NCI-H510A treated with DMSO at 0.1 percent for 48 hours (cell line): ENCODE results near the gene XXYLT1.
"Not testable (repeated sequence)": the region's sequence is repeated elsewhere in the genome, so short reads cannot be mapped to it uniquely, and the experiment has no call there.

Experiments used
- DNase-seq: peaks from one replicate; lab custom pipeline; 2025; lab: John Stamatoyannopoulos, UW

XXYLT1 gene

GRCh38 chr3:195113048-195113447, 157.9 kb downstream of the XXYLT1 start:
- DNase-seq: no peak

DNA sequence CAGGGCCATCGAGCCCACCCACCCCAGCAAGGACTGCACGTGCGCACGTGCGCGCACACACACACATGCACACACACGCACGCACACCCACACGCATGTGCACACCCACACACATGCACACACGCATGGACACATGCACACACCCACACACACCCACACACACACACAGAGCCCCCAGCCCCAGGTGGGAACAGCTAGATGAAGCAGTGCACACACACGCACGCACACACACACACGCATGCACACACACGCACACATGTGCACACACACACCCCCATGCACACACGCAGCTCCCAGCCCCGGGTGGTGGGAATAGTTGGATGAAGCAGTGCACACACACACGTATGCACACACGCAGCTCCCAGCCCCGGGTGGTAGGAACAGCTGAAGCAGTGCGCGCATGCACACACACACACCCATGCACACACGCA, 158.6 kb downstream of the XXYLT1 start:
- DNase-seq: no peak

DNA sequence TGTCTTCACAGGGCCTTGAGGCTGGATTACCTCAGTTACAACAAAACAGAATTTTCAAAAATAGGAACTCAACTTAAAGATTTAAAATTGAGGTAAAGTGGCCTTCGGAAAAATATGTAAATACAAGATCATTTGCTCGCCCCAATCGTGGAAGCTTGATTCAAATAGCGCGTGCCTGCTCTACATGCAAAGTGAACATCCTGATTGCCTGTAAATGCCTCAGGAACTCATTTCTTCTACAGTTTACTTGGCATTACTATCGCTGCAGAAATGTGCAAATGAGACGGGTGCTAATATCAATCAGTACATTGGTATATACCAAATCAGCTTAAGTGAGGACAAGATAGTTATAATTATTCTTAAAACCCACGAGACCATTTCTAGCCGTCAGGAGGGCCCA, 159.2 kb downstream of the XXYLT1 start:
- DNase-seq: no peak

DNA sequence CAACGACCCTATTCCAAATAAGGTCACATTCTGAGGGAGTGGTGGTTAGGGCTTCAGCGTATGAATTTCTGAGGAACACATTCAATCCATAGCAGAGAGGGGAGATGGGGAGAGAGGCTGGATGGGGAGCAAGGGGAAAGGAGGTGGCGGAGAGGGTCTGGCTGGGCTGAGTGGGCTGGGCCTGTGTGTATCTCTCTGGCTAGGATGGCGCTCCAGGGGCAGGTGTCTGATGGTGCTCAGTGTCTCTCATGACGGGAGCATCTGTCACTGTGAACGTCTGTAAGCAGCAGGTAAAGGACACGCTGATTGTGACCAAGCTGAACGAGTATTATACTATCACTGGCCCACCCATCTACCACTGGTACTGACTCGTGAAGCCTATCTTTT, 159.6 kb downstream of the XXYLT1 start:
- no peak for DNase-seq

DNA sequence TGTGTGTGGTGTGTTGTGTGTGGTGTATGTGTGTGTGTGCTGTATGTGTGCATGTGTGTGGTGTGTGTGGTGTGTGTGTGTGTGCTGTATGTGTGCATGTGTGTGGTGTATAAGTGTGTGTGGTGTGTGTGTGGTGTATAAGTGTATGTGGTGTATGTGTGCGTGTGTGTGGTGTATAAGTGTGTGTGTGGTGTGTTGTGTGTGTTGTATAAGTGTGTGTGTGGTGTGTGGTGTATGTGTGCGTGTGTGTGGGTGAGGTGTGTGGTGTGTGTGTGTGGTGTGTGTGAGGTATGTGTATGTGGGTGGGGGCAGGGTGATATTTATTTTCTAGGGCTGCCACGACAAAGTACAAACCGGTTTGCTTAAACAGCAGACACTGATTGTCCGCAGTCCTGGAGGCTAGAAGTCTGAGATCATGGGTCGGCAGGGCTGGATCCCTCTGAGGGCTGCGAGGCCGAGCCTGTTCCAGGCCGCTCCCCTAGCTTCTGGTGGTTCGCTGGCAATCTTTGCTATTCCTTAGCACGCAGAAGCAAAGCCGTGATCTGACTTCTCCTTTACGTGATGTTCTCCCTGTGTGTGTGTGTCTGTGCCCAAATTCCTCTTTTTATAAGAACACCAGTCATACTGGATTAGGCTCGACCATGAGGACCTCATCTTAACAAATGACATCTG, 160.2 kb downstream of the XXYLT1 start:
- DNase-seq: no peak

GRCh38 chr3:195109098-195109657, 161.8 kb downstream of the XXYLT1 start:
- DNase-seq: no peak

GRCh38 chr3:195107593-195107992, 163.4 kb downstream of the XXYLT1 start:
- no peak for DNase-seq

- not testable (repeated sequence) for DNase-seq
These were observed 163.9 kb downstream of the XXYLT1 start for GRCh38 chr3:195107031-195107430.

DNA sequence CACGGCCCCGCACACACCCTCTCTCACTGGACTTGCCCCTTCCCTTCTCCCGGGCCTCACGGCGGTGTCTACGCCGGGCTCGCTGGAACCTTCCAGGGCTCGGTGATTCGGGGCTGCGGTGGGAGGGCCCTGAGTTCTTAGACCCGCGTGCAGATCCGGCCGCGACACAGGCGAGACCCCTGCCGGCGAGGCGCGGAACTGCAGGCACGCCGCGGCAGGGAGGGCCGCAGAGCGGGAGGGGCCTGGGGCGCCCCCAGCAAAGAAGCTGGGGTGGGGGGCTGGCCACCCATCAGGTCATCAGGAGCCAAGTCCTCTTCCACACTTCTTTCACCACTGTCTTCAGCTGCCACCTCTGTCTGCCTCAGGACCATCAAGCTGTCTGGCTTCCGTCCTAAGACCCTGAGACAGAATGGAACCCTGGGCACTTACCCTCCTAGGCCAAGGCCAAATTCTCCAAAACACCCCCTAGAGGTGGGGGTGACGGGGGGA, 164.5 kb downstream of the XXYLT1 start:
- peak; percentile 52 for DNase-seq

GRCh38 chr3:195105841-195106417, 165.0 kb downstream of the XXYLT1 start:
- no peak for DNase-seq

DNA sequence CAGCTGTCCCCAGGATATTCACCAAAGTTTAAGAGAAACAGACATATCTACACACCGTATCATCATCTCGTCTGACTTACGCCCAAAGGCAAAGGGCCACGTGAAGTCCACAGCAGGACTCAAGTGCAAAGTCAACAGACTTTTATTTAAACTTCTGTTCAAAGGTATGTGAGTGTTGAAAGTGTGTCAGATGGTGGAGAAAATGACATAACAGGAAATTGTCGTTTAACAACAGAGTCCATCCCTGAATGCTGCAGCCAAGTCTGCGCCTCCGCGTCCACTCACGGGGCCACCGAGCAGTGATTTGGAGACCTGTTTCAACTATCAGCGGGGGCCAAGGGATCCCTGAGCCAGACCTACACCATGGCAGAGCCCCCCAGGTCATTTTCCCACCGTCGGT, 165.6 kb downstream of the XXYLT1 start:
- DNase-seq: peak; percentile 64

DNA sequence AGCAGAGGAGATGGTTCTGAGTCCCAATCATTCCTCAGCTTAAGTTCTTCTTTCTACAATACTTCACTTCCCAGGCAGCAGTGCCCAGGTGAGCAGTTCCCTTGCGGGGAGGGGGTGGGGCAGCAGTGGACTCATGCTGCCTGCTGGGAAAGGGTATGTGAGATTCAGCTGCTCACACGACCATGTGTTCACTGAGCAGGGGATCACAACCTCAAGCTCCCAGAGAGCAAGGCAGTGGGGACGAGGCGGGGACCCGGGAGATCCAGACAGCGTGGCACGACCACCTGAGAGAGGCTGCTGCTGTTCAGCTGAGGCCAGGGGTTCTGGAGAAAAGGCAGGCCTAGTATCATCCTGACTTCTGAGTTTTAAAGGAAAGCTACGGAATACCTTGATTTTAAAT, 166.6 kb downstream of the XXYLT1 start:
- no peak for DNase-seq

DNA sequence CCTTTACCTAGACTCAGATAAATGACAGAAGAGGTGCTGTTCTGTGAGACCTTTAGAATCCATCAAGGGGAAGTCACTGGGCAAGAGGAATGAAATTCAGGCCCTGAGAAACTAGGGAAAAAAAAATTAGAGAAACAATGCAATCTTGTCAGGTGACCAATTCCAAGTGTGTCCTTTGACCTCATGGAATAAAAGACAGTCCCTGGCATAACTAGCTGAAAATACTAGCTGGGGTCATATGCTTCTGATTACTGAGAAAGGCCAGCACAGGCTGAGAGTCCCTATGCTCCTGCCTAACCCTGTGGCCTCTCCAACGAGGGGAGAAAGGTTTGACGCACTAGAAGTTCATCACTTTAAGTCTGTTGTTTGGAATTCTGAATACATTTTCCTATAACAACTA, 167.3 kb downstream of the XXYLT1 start:
- no peak for DNase-seq

DNA sequence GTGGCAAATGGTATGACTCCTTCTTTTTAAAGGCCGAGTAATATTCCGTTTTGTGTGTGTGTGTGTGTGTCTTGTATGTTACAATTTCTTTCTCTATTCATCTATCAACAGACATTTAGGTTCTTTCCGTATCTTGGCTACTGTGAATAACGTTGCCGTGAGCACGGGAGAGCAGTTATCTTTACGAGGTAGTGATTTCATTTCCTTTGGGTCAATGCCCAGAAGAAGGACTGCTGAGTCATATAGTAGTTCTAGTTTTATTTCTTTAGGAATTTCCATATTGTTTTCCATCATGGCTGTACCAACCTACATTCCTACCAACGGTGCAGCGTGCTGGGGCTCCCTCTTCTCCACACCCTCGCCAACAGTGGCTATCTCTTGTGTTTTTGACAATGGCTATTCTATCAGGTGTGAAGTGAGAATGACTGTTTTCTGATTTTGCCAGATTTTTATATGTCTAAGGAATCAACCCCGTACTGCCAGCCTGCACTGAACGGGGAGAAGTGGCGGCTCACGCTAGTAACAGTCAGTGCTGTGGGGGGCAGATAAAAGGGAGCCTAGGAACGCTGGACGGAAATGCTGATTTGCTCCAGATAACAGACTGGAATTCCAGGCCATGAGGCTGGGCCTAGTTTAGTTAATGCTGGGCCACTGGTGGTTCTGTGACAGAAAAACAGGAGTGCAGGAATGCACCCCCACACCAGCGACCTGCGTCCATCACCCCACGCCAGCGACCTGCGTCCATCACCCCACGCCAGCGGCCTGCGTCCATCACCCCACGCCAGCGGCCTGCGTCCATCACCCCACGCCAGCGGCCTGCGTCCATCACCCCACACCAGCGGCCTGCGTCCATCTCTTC, 168.1 kb downstream of the XXYLT1 start:
- DNase-seq: no peak

- DNase-seq: no peak
These were observed 168.9 kb downstream of the XXYLT1 start for GRCh38 chr3:195101927-195102608.

DNA sequence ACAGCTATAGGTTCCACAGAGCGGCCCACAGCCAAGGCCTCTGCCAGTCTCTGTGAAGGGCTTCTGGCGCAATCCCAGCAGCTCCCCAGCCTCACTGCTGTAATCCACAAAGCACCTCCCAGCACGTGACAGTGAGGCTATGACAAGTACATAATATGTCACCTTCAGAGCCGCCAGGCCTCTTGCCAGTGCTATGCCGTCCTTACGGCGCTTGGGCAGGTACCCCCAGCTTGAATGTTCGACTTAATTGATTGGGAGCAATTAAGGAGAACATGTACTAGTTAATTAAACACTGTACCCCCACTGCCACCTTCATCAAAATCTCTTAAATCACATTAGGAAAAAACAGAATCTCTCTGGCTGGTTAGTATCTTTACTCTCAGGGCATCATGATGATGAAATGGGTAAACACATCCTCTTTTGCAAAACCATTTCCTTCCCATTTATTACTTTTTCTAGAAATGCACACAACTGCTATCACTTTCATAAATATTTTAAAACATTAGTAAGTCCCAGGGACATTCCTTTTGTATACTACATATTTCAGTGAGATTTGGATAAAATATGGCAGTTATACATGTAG, 169.9 kb downstream of the XXYLT1 start:
- DNase-seq: no peak

- no peak for DNase-seq
These were observed 170.8 kb downstream of the XXYLT1 start for GRCh38 chr3:195099951-195100785.

GRCh38 chr3:195098741-195099525, 172.0 kb downstream of the XXYLT1 start:
- no peak for DNase-seq

GRCh38 chr3:195097331-195098255, 173.4 kb downstream of the XXYLT1 start:
- no peak for DNase-seq
